ENCODE data around the gene LEMD2.

LEMD2 gene

DNA sequence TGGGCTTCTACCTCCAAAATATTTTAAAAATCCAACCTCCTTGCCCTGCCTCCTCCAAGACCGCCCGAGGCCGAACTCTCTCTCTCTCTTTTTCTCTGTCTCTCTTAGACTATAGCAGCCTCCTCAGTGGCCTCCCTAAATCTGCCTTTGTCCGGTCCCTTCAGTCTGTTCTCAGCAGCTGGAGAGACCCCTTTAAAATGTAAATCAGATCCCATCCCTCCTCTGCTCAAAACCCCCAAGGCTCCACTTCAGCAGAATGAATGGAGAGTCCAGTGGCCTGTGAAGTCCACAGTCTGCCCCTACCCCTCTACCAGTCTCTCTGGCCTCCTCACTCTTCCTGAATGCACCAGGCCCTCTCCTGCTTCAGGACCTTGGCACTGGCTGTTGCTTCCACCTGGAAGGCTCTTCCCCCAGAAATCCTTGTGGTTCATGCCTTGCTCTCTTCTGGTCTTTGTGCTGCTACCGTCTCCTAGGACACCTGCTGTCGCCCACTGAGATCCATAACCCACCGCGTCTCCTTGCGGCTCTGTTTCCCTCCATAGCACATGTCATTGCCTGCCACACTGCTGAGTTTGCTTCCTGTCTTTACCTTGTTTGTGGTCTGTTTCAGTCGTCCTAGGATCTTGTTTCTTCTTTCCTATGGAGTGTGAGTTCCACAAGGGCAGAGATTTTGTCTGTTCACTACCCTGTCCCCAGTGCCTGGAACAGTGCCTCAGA lies 8.9 kb upstream of the LEMD2 start:
- DNase-seq, result no peak

DNA sequence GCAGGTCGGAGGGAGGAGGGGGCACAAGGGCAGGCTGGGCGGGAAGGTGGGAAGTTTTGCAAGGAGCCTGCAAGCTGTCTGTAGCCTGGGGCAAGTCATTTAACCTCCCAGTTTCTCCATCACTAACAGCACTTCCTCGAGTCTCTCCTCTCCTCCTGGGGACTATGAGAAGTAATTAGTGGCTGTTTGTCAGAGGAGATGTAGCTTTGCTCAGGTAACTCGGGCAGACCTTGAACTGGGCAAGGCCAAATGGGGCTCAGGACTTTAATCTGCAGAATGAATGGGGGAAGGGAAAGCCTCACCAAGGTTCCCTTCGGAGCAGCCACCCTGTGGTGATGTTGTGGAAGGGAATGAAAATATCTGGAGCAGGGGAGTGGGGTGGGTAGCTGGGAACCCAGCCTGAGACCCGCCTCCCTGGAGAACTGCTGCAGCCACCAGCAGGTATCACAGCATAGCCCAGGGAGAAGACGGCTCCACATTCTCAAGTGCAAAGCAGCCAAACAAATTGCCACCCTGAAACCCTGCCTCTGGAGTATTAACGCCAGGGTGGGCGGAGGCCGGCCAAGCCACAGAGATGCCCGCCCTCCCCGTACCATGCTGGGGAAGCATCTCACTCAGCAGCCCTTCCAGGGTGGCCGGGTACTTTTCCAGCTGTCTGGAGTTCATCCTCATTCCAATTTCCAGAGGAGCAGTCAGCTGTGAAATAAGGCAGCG lies 6.1 kb upstream of the LEMD2 start:
- DNase-seq, result no peak

DNA sequence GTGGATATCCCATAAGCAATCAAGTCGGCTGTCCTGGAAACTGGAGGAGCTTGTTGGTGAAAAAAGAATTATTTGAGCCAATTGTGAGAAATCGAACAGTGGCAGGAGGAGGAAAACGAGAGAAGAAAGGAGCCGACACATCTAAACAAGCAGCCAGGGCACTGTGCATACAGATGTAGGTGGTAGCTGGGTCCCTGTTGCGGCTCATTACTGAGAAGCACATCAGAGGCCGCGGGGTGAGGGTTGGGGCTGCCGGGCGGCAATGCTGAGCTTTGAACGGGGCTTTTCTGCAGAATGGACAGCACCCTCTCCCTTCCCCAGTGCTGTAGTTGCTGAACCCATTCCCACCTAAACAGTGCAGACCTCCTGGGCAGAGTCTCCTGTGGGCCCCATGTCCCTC lies 4.1 kb upstream of the LEMD2 start:
- no peak for DNase-seq

DNA sequence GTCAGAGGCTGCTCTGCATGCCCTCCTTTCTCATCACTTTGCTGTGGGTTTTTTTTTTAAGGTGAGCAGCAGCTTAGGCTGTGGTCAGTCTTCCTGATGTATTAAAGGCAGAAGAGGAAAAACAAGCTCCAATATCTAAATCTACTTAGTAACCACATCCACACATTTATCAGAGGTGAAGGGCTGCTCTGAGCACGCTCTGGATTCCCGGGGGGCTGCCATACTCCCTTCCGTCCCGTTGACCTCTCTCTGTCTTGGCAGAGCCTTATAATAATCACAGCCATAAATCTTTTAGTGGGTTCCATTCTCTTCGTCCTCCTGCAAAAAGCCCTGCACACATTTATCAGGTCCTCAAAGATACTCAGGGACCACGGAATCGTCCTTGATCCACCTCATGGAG lies 2.7 kb upstream of the LEMD2 start:
- no peak for DNase-seq

DNA sequence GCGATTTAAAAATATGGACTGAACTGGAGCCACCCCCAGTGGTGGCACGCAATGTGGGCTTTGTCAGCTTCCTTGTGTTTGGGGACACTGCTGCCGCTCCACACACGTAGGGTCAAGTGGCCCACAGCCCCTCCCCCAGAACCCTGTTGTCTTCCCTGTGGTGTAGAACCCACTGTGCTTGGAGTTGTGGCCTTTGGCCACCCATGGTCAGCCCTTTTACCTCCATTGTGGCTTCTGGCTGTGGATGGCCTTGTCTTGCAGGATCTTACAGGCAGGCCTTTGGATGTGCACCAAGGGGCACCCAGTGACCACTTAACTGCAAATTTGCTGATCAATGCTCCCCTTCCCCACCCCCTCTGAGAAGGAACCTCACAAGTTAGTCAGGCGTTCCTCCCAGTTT lies 2.0 kb upstream of the LEMD2 start:
- DNase-seq, result no peak

DNA sequence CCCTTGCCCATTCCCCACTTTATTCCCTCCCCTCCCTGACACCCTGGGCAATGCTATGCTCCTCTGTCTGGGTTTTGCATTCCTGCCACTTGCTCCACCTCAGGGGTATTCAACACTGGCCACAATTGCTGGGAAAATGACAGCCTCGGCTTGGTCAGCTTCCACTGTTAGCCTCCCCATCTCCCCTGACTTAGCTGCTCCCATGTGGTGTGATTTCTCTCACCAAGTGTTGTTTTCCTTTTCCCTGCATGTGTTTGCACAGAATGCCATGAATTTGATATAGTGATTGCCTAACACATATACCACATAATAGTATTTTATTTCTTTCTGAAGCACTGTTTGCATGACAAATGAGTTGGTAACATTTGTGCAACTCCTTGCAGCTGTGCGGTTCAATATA lies 1.4 kb upstream of the LEMD2 start:
- DNase-seq, result no peak

DNA sequence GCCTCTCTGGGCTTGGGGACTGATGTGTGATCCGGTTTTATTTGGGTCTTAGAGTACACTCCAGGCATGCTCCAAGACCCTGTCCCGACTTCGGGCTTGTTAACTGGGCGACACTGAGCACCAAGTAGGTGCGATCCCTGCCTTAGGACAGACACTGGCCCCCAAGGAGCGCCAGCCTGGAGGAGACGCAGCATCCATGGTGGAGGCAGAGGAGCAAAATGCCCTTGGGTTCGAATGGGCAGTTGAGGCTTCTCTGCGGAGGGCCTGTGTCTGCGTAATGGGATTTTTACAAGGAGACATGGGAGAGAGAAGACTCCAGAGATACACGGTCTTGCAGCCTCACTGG lies 593 bp upstream of the LEMD2 start:
- no peak for DNase-seq

DNA sequence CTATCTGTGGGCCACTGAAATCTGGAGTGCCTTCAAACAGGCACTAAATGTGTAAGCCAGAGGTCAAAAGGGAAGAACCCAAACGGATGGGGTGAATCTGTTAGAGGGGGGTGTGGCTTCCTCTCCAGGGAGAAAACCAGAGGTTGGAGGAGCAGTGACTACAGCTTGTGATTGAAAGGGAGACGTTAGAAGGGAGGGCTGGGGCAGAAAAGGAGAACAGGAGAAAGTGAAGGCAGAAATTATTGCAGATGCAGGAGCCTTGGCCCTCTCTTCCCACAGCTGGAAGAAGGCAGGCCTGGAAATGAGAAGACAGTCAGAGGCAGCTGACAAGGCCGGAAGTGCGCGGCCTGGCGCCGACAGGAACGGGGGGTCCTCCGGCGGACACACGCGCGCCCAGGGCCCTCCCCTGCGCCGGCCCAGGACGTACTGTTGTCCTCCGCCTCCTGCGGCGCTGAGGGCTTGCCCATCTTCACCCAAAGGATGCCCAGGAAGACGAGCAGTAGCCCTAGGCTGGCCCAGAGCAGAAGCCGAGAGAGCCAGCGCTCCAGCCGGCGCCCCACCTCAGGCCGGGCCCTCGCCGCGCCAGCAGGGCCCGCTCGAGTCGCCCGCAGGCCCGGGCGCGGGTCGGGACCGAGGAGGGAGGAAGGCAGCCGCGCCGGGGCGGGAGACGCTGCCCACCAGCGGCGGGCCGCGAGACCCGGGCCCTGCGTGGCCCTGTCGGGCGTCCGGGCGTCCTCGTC lies 806 bp downstream of the LEMD2 start:
- peak in 47 of 56 donors; percentile 5 to 78 (median 43) for DNase-seq

DNA sequence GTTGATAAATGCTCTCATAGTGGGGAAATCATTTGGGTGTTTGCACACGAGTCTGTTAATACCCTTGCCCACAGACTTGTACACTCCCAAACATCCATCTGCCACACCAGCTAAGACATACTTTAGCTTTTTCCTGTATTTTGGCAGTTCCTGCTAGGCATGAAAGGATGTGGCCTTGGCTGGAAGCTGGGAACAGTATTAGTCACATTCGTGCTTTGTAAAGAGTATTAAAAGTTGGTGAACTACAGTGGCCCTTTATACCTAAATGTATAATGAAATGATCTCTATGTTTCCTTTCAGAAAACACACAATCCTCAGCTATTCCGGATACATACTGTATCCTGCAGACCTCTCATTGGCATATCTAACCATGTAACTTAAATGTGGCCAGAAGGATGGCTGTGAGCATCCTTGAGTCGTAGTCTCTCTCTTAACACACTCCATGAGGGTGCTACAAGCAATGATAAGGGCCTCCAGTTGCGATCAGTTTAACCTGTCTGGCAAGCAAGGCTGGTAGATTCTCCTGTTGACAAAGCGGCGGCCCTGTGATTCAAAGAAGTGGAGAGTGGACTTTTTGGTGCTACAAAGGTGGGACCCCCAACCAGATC lies 1.5 kb downstream of the LEMD2 start:
- DNase-seq, result no peak

DNA sequence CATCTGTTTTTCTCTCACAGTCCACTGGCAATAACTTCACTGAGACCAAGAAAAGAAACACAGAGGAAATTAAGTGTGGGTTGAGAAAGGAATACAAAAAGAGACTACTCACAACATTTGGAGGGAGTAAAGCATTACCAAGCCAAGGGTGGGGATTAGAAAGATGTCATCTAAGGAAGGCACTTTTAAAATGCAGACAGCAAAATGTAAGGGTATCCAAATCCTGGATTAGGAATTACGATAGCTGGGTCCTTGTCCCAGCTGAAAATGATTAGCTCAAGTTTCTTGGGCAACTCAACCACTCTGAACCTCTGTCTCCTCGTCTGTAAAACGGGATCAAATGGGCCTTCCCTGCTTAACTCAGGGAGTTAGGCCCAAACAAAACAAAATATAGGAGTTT lies 2.2 kb downstream of the LEMD2 start:
- DNase-seq, result no peak

DNA sequence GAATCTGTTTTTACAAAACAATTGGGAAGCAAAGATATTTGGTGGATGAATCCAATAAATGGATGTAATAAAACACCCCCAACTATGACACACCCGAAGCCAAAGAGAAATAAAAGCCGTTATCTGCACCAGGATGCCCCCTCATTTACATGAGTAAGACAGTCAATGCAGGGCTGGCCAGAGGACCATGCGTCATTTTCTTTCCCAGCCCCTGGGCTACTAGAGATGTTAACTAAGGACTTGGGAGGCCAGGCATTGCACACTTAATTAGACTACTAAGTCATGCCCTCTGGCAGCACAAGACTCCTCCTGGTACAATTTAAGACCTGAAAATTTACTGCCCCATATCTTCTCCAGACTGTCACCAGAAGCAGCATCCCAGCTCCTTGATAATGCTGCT lies 3.2 kb downstream of the LEMD2 start:
- no peak for DNase-seq

DNA sequence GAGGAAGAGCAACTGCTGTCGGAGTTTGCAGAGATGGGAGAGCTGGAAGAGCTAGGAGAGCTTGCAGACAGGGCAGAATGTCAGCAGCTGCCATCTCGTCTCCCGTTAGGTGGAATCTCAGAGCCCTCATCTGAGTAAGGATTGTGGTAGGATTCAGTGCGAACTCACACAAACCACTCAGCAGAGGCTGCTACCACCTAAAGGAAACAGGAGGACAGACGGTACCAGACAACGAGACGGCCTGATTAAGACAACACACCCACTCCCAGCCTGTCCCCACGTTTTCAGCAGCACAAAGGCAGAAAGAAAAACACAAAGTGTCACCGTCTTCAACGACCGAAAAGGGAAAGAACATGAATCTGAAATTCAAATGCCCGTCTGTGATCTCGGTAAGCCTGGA lies 4.1 kb downstream of the LEMD2 start:
- peak in 24 of 56 donors; percentile 6 to 53 (median 19) for DNase-seq

DNA sequence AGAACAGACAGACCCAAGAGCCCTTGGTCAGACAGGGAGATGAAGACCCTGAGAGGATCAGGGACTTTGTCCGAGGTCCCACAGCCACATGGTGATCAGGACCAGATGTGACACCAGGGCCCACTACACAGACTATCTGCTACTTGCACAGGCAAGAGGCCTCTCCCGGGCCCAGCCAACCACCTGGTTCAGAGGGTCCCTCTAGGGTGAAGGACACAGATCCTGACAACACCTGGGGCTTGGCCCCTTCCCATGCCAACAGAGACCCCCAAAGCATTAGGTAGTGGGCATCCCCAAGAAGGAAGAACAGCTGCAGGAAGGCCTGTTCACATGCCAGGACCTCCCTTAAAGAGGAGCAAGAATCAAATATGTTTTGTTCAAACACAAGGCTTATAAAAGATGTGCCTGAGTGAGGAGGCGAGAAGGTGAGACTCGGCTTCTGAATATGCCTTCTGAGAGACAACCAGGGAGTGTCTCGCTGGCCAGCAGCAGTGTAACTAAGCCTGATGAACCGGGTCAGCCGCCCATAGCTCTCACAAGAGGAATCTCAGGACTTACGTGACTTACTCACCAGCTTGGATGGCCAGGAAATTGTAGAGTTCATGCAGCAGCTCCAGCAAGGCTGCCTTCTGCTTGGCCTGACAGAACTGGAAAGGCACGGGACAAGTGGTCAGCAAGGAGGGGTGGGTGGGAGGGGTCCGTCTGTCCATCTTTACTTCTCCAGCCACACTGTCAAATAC lies 5.0 kb downstream of the LEMD2 start:
- no peak for DNase-seq

DNA sequence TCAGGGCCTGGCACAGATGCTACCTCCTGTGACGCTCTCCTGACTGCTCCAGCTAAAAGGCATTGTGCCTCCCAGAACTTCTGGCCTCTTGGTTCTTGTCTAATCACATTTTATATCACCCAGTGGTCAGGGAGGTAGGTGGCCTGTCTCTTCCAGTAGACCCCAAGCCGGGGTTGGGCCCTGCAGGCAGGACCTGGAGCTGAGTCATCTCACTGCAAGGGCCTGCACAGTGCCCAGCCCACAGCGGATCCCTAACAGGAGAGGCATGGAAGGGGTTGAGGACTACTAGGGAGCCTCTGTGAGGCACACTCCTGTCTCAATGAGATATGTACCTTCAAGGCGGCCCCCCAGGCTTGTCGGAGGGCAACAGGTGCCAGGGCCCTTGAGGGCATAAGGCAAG lies 6.4 kb downstream of the LEMD2 start:
- DNase-seq, result no peak

DNA sequence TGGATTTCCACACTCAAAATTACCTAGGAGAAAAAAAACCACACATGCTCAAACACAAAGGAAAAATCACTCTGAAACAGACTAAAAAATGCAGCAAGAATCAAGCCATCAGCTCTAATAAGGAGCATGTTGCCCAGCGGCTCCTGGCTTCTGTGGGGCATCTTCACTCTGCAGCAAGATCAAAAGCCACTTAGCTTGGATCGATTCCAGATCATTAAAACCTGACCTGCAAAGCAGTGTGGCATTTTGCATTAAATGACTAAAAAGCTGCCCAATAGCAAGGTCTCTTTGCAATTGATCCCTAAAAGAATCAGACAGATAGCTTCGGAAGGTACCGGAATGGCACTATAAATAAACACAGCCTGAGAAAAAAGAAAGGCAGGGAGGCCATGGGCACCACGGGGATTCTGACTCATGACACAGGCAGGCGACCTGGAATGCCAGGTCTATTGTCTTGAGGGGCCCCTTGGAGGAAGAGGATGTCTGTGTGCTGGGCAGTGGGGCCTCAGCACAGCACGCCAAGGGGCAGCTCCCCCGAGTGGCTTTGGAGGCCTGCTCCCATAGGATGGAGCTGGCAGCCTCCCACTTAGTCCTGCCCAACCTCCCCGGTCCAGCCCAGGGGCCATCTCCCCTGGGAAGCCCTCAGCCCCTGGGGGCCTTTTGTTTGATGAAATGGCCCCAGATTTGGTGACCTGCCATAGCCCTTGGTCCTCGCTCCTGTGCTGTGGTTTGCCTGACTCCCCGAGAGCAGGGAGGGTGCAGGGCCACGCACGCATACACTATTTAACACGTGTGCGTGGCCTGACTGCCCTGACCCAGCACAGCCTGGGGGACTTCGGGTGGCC lies 7.6 kb downstream of the LEMD2 start:
- DNase-seq, result no peak

DNA sequence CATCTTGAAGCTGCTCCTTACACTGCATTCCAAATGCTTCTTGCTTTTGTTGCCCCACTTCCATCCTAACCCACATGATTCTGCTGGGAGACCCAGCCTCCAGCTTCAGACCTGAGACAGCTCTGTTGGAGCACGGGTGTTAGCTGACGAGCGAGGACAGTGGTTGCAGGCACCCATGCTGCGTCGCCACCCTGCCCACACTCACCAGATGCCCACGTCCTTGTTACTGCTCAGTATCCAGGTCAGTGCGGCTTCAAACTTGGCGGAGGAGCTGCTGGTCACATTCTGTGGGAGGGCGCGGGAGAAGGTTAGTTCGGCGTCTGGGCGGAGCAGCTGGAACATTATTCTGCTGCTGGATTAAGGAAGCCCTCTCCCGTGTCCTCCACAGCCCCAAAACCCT lies 9.0 kb downstream of the LEMD2 start:
- no peak for DNase-seq

DNA sequence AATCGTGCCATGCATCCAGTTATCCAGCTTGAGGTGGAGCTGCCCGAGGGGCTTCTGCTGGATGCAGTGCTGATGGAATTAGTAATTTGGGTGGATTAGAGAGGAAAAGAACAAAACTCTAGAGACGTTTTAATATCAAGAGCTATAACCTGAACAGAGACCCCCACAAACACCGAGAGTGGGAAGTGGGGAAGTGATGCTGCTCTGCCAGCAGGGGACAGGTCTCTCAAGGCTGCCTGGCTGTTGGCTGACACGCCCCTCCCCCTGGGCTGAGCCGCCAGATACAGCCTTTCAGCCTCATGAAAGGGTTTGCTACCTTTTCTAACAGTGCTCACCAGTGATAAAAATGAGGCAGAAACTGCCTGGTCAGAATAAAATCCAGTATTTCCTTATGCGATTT lies 9.6 kb downstream of the LEMD2 start:
- no peak for DNase-seq

DNA sequence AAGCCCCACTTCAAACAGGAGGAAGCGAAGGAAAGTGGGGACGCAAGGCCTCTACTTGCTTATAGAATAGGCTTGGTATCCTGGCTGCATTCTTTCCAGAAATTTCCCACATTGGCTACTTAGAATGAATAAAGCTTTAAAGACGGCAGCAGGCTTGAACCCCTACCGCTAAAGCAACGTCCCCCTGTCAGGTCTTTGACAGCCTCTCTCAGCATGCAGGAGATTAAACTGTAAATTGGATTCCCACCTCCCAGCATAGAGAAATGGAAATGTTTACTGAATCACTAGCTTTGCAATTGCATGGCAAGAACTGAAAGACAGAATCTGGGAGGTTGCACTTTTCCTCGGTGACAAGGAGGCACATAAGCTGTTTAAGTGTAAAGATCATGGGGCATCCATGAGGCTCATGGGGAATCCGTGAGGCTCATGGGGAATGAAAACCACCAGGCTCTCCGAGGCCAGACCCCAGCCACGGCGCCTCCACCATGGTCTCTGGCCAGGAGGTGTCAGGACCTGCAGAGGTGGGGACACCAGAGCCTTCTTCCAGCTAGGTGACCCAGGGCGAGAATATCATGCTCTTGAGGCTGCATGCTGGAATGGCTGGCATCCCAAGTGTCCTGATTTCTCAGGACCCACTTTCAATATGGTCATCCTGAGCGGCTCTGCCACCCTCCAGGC lies 10.3 kb downstream of the LEMD2 start:
- DNase-seq, result no peak

DNA sequence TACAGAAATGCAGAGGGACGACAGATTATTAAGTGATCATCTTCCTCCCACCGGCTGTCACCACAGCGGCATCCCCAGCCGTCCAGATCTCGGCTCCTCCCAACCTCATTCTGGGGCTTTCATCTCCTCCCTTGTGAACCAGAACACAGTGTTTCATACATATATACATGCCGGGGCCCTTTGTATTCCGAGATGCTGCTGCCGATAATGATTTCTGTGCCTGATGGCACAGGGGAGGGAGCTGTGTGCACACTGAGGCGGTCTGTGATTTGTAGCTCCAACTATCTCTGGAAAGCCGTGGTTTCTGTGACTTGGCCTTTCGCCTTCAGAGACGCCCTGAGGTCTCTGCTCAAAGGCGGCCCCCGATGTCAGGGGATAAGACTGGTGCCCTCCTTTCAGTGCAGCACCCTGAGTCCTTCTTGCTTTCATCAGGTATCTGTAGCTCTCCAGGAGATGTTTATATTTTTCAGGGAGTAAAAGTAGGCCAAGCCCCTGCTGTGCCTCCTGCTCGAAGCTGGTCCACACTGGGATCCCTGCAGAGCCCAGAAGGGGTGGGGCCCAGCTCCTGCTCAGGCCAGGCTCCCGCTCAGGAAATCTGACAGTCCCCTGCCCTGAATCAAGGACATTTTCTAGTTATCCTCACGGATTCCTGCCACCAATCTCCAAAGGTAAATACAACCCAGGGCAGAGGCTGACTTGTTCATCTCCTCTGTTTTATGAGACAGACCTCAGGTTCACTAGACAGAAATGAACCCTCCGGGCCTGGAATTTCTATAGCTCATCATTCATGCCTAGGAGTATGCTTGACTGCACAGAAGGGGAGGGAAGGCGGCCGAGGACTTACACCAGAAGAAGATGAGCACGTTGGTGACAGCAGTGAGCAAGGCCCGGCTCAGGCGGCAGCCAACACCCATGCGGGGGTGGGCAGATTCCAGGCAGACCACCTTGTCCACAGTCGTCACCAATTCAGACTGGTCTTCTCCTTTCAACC lies 11.2 kb downstream of the LEMD2 start:
- DNase-seq, result peak in 1 of 56 donors; percentile 12
